ENCODE measurements around the gene MFAP5.

- TF ChIP-seq CTCF (conservative IDR thresholded peaks at IDR 0.05; ENCODE audit: low read depth, low read length) (no peak), ELK1 (IDR thresholded peaks at IDR 0.05; ENCODE audit: borderline replicate concordance, low read depth, low read length) (no peak), USF2 (IDR thresholded peaks at IDR 0.05; ENCODE audit: low read depth, low read length) (no peak), RFX5 (IDR thresholded peaks at IDR 0.05; ENCODE audit: low read depth, low read length) (no peak), POLR2A (IDR thresholded peaks at IDR 0.05; ENCODE audit: low read depth, low read length) (no peak), RAD21 (IDR thresholded peaks at IDR 0.05; ENCODE audit: low read length) (no peak), MAZ (IDR thresholded peaks at IDR 0.05; ENCODE audit: borderline replicate concordance, low read depth, low read length) (no peak), MXI1 (IDR thresholded peaks at IDR 0.05; ENCODE audit: borderline replicate concordance, low read depth, low read length) (no peak), CHD1 (IDR thresholded peaks at IDR 0.05; ENCODE audit: low read depth, low read length) (no peak), RCOR1 (IDR thresholded peaks at IDR 0.05; ENCODE audit: insufficient replicate concordance, low read length) (no peak), BHLHE40 (IDR thresholded peaks at IDR 0.05; ENCODE audit: low read depth, low read length) (no peak)
Measured at GRCh38 chr12:8701046-8701660, 38.5 kb upstream of the MFAP5 start.
